Fibroblast of mammary gland (primary cell): ENCODE results near the gene SESN1.

ENCODE experiments used
- DNase-seq: peaks from one replicate; pipeline ENCODE4 v3.0.0-alpha.2; 2010; ENCODE audit warnings: low read depth
- H3K4me3 ChIP-seq: 2 replicates; pipeline ENCODE4 v1.5.1; 2011; ENCODE audit warnings: low read depth, mild to moderate bottlenecking, low read length, moderate library complexity; ENCODE audit not compliant: control insufficient read depth
- CTCF ChIP-seq: conservative IDR thresholded peaks from 2 replicates; pipeline ENCODE4 v1.5.1; 2011; ENCODE audit warnings: low read depth, low read length, inconsistent platforms; ENCODE audit not compliant: control insufficient read depth, insufficient read depth

SESN1 gene

GRCh38 chr6:109073344-109074132 lies 21.1 kb downstream of the SESN1 start:
- TF ChIP-seq CTCF = peak; percentile 66
- no peak overlapping the region for H3K4me3 ChIP-seq
- peak; percentile 83 for DNase-seq

GRCh38 chr6:109071125-109071917 lies 23.3 kb downstream of the SESN1 start:
- no peak for TF ChIP-seq CTCF
- DNase-seq = no peak
- no peak overlapping the region for H3K4me3 ChIP-seq

GRCh38 chr6:109069746-109070145 lies 24.9 kb downstream of the SESN1 start:
- TF ChIP-seq CTCF = no peak
- no peak overlapping the region for H3K4me3 ChIP-seq
- no peak for DNase-seq

- TF ChIP-seq CTCF = no peak
- H3K4me3 ChIP-seq = no peak overlapping the region
- DNase-seq = no peak
Observed at GRCh38 chr6:109062767-109063352, 31.8 kb downstream of the SESN1 start.

GRCh38 chr6:109062216-109062615 lies 32.4 kb downstream of the SESN1 start:
- TF ChIP-seq CTCF = no peak
- no peak for DNase-seq
- no peak overlapping the region for H3K4me3 ChIP-seq

- no peak overlapping the region for H3K4me3 ChIP-seq
- no peak for TF ChIP-seq CTCF
- DNase-seq = no peak
Observed at GRCh38 chr6:109060571-109060970, 34.1 kb downstream of the SESN1 start.
